DMS 273 (cell line): ENCODE measurements around the gene CPSF7.

Experiments
- DNase-seq: peaks from one replicate; lab custom pipeline; 2025; ENCODE audit not compliant: unreplicated experiment; lab: John Stamatoyannopoulos, UW

CPSF7 gene

DNA sequence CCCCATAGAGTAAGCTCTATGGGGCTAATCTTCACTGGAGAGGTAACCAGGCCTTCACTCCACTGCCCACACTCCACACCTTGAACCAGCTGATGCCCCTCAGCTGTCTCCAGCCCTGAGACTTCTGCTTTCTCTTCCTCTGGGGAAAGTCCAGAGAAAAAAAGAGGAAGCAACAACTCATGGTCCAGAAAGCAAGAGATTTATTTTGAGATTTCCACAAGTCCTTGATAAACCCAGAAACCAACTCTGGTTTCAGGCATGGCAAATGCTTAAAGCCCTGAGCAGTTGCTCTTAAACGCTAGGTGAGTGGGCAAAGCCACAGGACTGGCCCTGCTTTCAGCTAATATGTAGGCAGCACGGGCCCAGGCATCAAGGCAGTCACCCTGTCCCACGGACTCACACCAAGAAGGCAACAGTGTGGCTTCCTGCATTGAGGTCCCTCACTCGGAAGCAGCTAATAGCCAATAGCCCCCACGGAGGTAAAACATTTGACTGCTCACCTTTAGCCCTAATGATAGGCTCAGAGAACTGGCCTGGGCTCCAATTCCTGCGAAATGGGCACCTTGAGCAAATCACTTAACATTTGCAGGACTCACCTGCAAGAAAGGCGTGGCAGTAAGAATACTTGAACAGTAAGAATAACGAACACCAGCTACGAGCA, 72.4 kb downstream of the CPSF7 start:
- DNase-seq, result no peak

GRCh38 chr11:61356706-61357105, 73.1 kb downstream of the CPSF7 start:
- no peak for DNase-seq

- DNase-seq, result no peak
Measured at GRCh38 chr11:61354208-61354607, 75.6 kb downstream of the CPSF7 start.

DNA sequence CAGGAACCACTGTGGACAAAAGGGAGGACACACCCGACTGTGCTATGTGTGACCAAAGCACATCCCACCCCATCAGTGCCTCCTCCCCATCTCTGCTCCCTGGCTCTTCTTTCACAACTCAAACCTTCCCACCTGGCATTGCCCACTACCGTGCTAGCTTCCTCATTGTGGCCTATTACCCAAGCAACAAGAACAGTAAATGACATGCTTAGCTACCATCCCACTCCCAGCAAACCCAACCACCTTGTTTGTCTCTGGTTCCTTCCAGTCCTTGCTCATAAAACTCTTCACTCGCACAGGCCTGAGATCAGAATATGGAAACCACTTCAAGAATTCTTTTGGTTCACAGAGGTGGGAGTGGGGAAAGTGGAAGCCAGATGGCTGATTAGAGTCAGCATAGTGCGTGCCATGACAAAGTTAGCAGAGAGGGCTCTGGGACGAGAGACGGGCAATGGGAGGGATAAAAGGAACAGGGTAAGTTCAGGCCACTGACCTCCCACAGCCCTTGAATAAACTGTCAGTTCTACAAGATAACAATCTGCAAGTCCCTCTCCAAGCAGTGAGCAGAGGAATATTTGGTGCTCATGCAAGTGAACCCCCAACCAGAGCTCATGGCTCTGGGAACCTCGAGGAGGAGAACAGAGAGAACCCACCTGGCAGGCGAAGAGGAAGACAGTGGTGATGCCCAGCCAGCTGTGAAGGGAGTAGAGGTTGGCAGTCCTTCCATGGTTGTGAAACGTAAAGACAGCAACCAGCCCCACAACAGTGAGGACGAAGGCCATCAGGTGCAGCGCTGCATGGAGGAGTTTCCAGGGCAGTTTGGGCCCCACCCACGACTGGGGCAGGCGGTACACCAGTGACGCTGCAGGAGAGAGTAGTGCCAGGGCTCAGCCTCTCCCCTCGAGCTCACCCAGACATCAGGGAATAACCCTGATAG, 76.4 kb downstream of the CPSF7 start:
- no peak for DNase-seq
